NCI-H526 (cell line): Measurements from ENCODE around the gene ADAMTS2.
"Not testable (repeated sequence)": the region's sequence is repeated elsewhere in the genome, so short reads cannot be mapped to it uniquely, and the experiment has no call there.

Experiments
- DNase-seq, 2 experiments: peaks; one replicate each; lab custom pipeline; 2025; lab: John Stamatoyannopoulos, UW

ADAMTS2 gene

GRCh38 chr5:179111267-179112207 lies 233.7 kb downstream of the ADAMTS2 start:
- no peak for DNase-seq

DNA sequence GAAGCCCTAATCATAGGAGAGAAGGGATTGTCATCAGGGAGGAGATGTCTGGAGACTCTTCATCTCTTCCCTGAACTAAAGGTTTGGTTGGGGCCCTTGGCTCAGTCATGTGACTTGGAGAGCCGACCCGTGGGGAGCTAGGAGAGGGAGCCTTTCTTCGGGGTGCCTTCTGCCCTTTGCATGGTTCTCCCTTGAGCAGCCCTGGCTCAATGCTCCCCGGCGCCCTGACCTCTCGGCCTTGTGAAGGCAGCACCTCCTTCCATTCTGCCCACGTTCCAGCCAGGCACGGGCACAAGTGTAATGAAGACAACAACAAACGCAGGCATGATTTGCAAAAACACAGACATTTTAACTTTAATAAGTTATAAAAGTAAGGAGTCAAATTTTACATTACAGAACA lies 234.7 kb downstream of the ADAMTS2 start:
- DNase-seq, result no peak

GRCh38 chr5:179101282-179101681 lies 244.0 kb downstream of the ADAMTS2 start:
- DNase-seq, result not testable (repeated sequence)

- DNase-seq, result no peak
Observed at GRCh38 chr5:179089502-179089901, 255.8 kb downstream of the ADAMTS2 start.

DNA sequence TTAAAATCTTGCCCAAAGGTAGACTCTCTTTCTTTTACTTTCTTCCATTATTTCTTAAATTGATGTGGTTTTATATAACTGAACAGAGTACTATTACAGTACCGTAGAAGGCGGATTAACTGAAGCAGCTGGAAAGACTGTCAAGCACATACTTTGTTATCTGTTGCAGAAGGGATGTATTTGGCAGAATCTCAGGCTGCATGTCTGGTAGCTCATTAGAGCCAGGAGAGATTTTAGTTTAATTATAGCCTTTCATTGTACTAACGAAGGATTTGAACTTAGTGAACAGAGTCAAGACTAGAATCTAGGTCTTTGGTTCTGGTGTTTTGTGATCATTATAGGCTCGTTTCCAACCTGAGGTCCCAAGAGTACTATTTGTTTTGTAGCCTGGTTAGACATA lies 264.5 kb downstream of the ADAMTS2 start:
- DNase-seq, result no peak

- no peak for DNase-seq
Observed at GRCh38 chr5:179079165-179079987, 265.9 kb downstream of the ADAMTS2 start.

- DNase-seq, result no peak
Observed at GRCh38 chr5:179065703-179066102, 279.6 kb downstream of the ADAMTS2 start.

GRCh38 chr5:179061025-179061424 lies 284.2 kb downstream of the ADAMTS2 start:
- no peak for DNase-seq
